ENCODE results near the gene UNC5A. TPM values are rescaled to one million over a fixed set of nuclear protein-coding genes. Genes with fewer than 3 reads are reported as not detected.
A peak's percentile ranks its signal among the peaks of the same experiment; 100 is the strongest.

The UNC5A gene
- total and polyA plus RNA-seq, 2 of the 8 experiments (the other 6 are each of a cell fraction or from before 2014, with no cell fraction given) = 4.0 to 7.6 TPM

- Histone ChIP-seq H3K14ac (ENCODE audit: insufficient read length) (no peak overlapping the region), H3K56ac (replicated peaks; ENCODE audit: insufficient read length, low read depth, low read length) (no peak overlapping the region), H4K91ac (replicated peaks; ENCODE audit: insufficient read length, low read length) (no peak overlapping the region), H2BK120ac (replicated peaks; ENCODE audit: low read depth, low read length) (no peak overlapping the region), H3K23ac (ENCODE audit: insufficient read length) (no peak overlapping the region), H3K4ac (replicated peaks; ENCODE audit: insufficient read length, low read depth, low read length) (no peak overlapping the region), H3K79me1 (ENCODE audit: low read depth, low read length) (no peaks in the 10 kb centered on the region), H3K18ac (ENCODE audit: extremely low read depth, low read length) (no peak overlapping the region), H3K23me2 (ENCODE audit: low read depth, low read length) (no peaks in the 10 kb centered on the region; the same call in 1 of the 2 replicates), H2BK15ac (ENCODE audit: low read length) (no peak overlapping the region), H2AFZ (ENCODE audit: low read length) (no peak overlapping the region), H3K4me2 (ENCODE audit: insufficient read depth in 1 of 2, low read depth in 2 of 2, low read length in 2 of 2) (no peak overlapping the region), H3K27me3 (replicated peaks in 1 of 4; ENCODE audit: control insufficient read depth in 3 of 4, extremely low read depth in 1 of 4, insufficient read depth in 3 of 4, low read length in 3 of 4) (peaks cover 0 to 3% (median 0%) of the 10 kb centered on the region in 4 experiments; a peak in 1 of 7 replicates), H3K4me1 (replicated peaks in 1 of 4; ENCODE audit: control insufficient read depth in 3 of 4, insufficient read depth in 4 of 4, low read length in 3 of 4) (peaks cover 7 to 15% (median 11%) of the 10 kb centered on the region in 4 experiments), H3K4me3 (ENCODE audit: extremely low read depth in 1 of 4, insufficient read depth in 2 of 4, low read depth in 3 of 4, low read length in 4 of 4) (no peak overlapping the region), H3K27ac (ENCODE audit: low read depth, low read length) (no peak overlapping the region), H3K79me2 (ENCODE audit: control insufficient read depth in 1 of 2, insufficient read depth in 2 of 2, low read length in 2 of 2) (no peaks in the 10 kb centered on the region), H3K36me3 (ENCODE audit: control insufficient read depth in 2 of 4, insufficient read depth in 4 of 4, low read length in 3 of 4) (no peaks in the 10 kb centered on the region), H2AK5ac (ENCODE audit: low read depth, low read length) (no peak overlapping the region), H2BK5ac (ENCODE audit: low read depth, low read length) (no peak overlapping the region), H2BK20ac (ENCODE audit: low read length) (no peak overlapping the region), H4K5ac (ENCODE audit: insufficient read length, low read depth, low read length) (no peak overlapping the region), H3K9ac (replicated peaks in 1 of 4; ENCODE audit: extremely low read depth in 1 of 4, low read depth in 3 of 4, low read length in 3 of 4) (no peak overlapping the region), H3K9me3 (ENCODE audit: insufficient read depth in 2 of 2, low read depth in 1 of 2, low read length in 1 of 2) (no peaks in the 10 kb centered on the region), H4K8ac (ENCODE audit: extremely low read depth, insufficient read depth, low read length) (no peak overlapping the region), H2BK12ac (ENCODE audit: low read depth, low read length) (no peak overlapping the region), H4K20me1 (replicated peaks in 1 of 2; ENCODE audit: control insufficient read depth in 1 of 2, insufficient read depth in 2 of 2, low read length in 2 of 2) (no peaks in the 10 kb centered on the region)
- TF ChIP-seq SP1 (IDR thresholded peaks at IDR 0.05; ENCODE audit: low read depth, low read length) (0 out of 2 replicates have a peak, but pooled peaks have one; percentile 26), EP300 (IDR thresholded peaks at IDR 0.05; ENCODE audit: borderline replicate concordance in 1 of 2, low read depth in 2 of 2, low read length in 2 of 2) (no peak)
- peak in 1 of 2 experiments; percentile 33 for DNase-seq (ENCODE audit: low read depth in 1 of 2, low spot score in 2 of 2)
- FAIRE-seq = no peak
- 84% methylated on average over 13 of the region's 13 CpGs; no CpG with 5 or more reads in 1 of the 2 experiments for WGBS, 2 experiments (ENCODE audit: extremely low coverage in 1 of 2, insufficient coverage in 1 of 2, insufficient read length in 1 of 2, insufficient replicate concordance in 2 of 2, low coverage in 1 of 2, low lambda C conversion rate in 2 of 2, missing lambda C conversion rate in 1 of 2)
- ChIA-PET CTCF (ENCODE audit: partially characterized antibody) (interaction anchor here (0.7 to 4.7 kb wide), 10 partner anchors 9 to 573 kb away, joined by 3 to 23 read pairs (median 4); no protein-coding TSS in a partner anchor), POLR2A (ENCODE audit: partially characterized antibody) (interaction anchor here (0.7 to 1.1 kb wide), 3 partner anchors 10 to 44 kb away, joined by 3 to 5 read pairs (median 4); no protein-coding TSS in a partner anchor)
Observed at GRCh38 chr5:176772271-176773210, 37.8 kb upstream of the UNC5A start.

Data from H1 (cell line).